Fibroblast of lung (primary cell): Measurements from ENCODE around the gene MB21D2. TPM values are rescaled to one million over a fixed set of nuclear protein-coding genes. Genes with fewer than 3 reads are reported as not detected.
A peak's percentile ranks its signal among the peaks of the same experiment; 100 is the strongest.

Source experiments
- DNase-seq, 2 donors: peaks; one replicate each; pipeline versions ENCODE4 v3.0.0 to v3.0.0-alpha.2; 2010; ENCODE audit warnings: low read depth in 2 of 2
- H2AFZ ChIP-seq: 2 replicates; pipeline ENCODE4 v1.5.1; 2012; ENCODE audit warnings: low read length, control low read depth, inconsistent platforms
- H3K27ac ChIP-seq: 2 replicates; pipeline ENCODE4 v1.5.1; 2011; ENCODE audit warnings: low read length, control low read depth; ENCODE audit not compliant: insufficient read depth
- H3K27me3 ChIP-seq: 2 replicates; pipeline ENCODE4 v1.5.1; 2011; ENCODE audit warnings: mild to moderate bottlenecking, low read length; ENCODE audit not compliant: control insufficient read depth, insufficient read depth
- H3K36me3 ChIP-seq: 2 replicates; pipeline ENCODE4 v1.5.1; 2011; ENCODE audit warnings: low read length; ENCODE audit not compliant: control insufficient read depth, insufficient read depth
- H3K4me1 ChIP-seq: 2 replicates; pipeline ENCODE4 v1.5.1; 2011; ENCODE audit warnings: low read length; ENCODE audit not compliant: control insufficient read depth, insufficient read depth; ENCODE audit errors: extremely low read depth
- H3K4me2 ChIP-seq: 2 replicates; pipeline ENCODE4 v1.5.1; 2011; ENCODE audit warnings: low read length, control low read depth; ENCODE audit not compliant: insufficient read depth; ENCODE audit errors: extremely low read depth
- H3K4me3 ChIP-seq, 4 experiments: fragments of 200-600 bp in 1 of 4; sonication (generic) in 1 of 4; replicated peaks in 1 of 4; 2 replicates each; pipeline ENCODE4 v1.5.1; 2011 to 2016; ENCODE audit warnings: low read length in 4 of 4, low read depth in 3 of 4, mild to moderate bottlenecking in 3 of 4, control low read depth in 2 of 4, inconsistent platforms in 1 of 4, mixed read lengths in 1 of 4; ENCODE audit not compliant: insufficient read depth in 1 of 4; ENCODE audit errors: control extremely low read depth in 1 of 4
- H3K79me2 ChIP-seq: 2 replicates; pipeline ENCODE4 v1.5.1; 2012; ENCODE audit warnings: mild to moderate bottlenecking, low read length, inconsistent platforms; ENCODE audit not compliant: control insufficient read depth, insufficient read depth
- H3K9ac ChIP-seq: 2 replicates; pipeline ENCODE4 v1.5.1; 2011; ENCODE audit warnings: mild to moderate bottlenecking, low read length, control low read depth; ENCODE audit not compliant: insufficient read depth
- H3K9me3 ChIP-seq: 2 replicates; pipeline ENCODE4 v1.5.1; 2012; ENCODE audit warnings: low read depth, low read length; ENCODE audit not compliant: control insufficient read depth, insufficient read depth
- H4K20me1 ChIP-seq: 2 replicates; pipeline ENCODE4 v1.5.1; 2011; ENCODE audit warnings: low read length; ENCODE audit not compliant: control insufficient read depth, insufficient read depth; ENCODE audit errors: extremely low read depth
- CTCF ChIP-seq, 2 donors: IDR thresholded peaks in 1 of 2; conservative IDR thresholded peaks in 1 of 2; 1 replicate in 1 of 2; 2 replicates in 1 of 2; pipeline ENCODE4 v1.5.1; 2011 to 2012; ENCODE audit warnings: low read length in 2 of 2, control low read depth in 1 of 2, inconsistent platforms in 1 of 2, low read depth in 1 of 2, mild to moderate bottlenecking in 1 of 2
- EZH2 ChIP-seq: IDR thresholded peaks from 2 replicates; pipeline ENCODE4 v1.5.1; 2012; ENCODE audit warnings: low read length, control low read depth, mild to moderate bottlenecking; ENCODE audit errors: missing control alignments
- polyA plus RNA-seq, 2 donors: library from polyadenylated mRNA; depleted of rRNA in 1 of 2; stranded (reverse) in 1 of 2; unstranded in 1 of 2; fragments of >200 nt; gene quantifications; 2 replicates each; pipeline ENCODE4 v1.2.1, GENCODE V29; 2011 to 2012; ENCODE audit warnings: missing spikeins in 1 of 2
- total RNA-seq: library from RNA; depleted of rRNA; stranded (reverse); fragments of >200 nt; gene quantifications from 2 replicates; pipeline ENCODE4 v1.2.1, GENCODE V29; 2014

Gene MB21D2
- total and polyA plus RNA-seq, 2 donors (not counting 1 experiment from before 2014, with no cell fraction given): 3.5 to 11.4 TPM

GRCh38 chr3:192933259-192933658, 15.6 kb upstream of the MB21D2 start:
- Histone ChIP-seq H3K79me2 (no peaks in the 10 kb centered on the region), H3K27me3 (no peaks in the 10 kb centered on the region), H3K36me3 (no peaks in the 10 kb centered on the region), H3K9me3 (no peaks in the 10 kb centered on the region), H3K9ac (no peak overlapping the region), H4K20me1 (no peaks in the 10 kb centered on the region), H3K4me2 (no peak overlapping the region), H3K4me3 (no peak overlapping the region), H3K27ac (no peak overlapping the region), H2AFZ (no peak overlapping the region), H3K4me1 (no peaks in the 10 kb centered on the region)
- no peak for TF ChIP-seq CTCF (conservative IDR thresholded peaks at IDR 0.05 in 1 of 2, IDR thresholded peaks at IDR 0.05 in 1 of 2; ENCODE audit: low read depth in 1 of 2, low read length in 2 of 2)
- DNase-seq: no peak

- no peaks in the 10 kb centered on the region for H3K79me2 ChIP-seq
- H3K9me3 ChIP-seq: no peaks in the 10 kb centered on the region
- no peak overlapping the region for H3K4me2 ChIP-seq
- no peak overlapping the region for H3K9ac ChIP-seq
- TF ChIP-seq EZH2 (no peak), CTCF (conservative IDR thresholded peaks at IDR 0.05 in 1 of 2, IDR thresholded peaks at IDR 0.05 in 1 of 2; ENCODE audit: low read depth in 1 of 2, low read length in 2 of 2) (no peak)
- no peak overlapping the region for H3K4me3 ChIP-seq
- no peak overlapping the region for H2AFZ ChIP-seq
- H3K36me3 ChIP-seq: no peaks in the 10 kb centered on the region
- no peak overlapping the region for H3K27ac ChIP-seq
- no peaks in the 10 kb centered on the region for H3K4me1 ChIP-seq
- no peaks in the 10 kb centered on the region for H3K27me3 ChIP-seq
- H4K20me1 ChIP-seq: no peaks in the 10 kb centered on the region
- DNase-seq: no peak
These were observed 14.2 kb upstream of the MB21D2 start for GRCh38 chr3:192931825-192932224.

- Histone ChIP-seq H4K20me1 (no peaks in the 10 kb centered on the region), H3K79me2 (no peaks in the 10 kb centered on the region), H3K4me2 (no peak overlapping the region), H3K27ac (no peak overlapping the region), H3K36me3 (no peaks in the 10 kb centered on the region), H3K9ac (no peak overlapping the region), H3K4me1 (no peaks in the 10 kb centered on the region), H3K27me3 (no peaks in the 10 kb centered on the region), H3K4me3 (no peak overlapping the region), H2AFZ (no peak overlapping the region), H3K9me3 (no peaks in the 10 kb centered on the region)
- peak in 1 of 2 donors; percentile 25 for DNase-seq
- no peak for TF ChIP-seq EZH2
- TF ChIP-seq CTCF (conservative IDR thresholded peaks at IDR 0.05 in 1 of 2, IDR thresholded peaks at IDR 0.05 in 1 of 2; ENCODE audit: low read depth in 1 of 2, low read length in 2 of 2): no peak
These were observed 12.9 kb upstream of the MB21D2 start for GRCh38 chr3:192930577-192930976.
